ENCODE data around the gene CACNA1C.
A peak's percentile ranks its signal among the peaks of the same experiment; 100 is the strongest.
"Not testable (repeated sequence)": the region's sequence is repeated elsewhere in the genome, so short reads cannot be mapped to it uniquely, and the experiment has no call there.

The CACNA1C gene

GRCh38 chr12:2488131-2488530 lies 435.3 kb downstream of the CACNA1C start:
- DNase-seq (ENCODE audit: low spot score): no peak

GRCh38 chr12:2488596-2488995 lies 435.8 kb downstream of the CACNA1C start:
- DNase-seq (ENCODE audit: low spot score): no peak

- DNase-seq (ENCODE audit: low spot score): no peak
Observed at GRCh38 chr12:2489275-2489674, 436.5 kb downstream of the CACNA1C start.

- DNase-seq (ENCODE audit: low spot score): no peak
Observed at GRCh38 chr12:2490831-2491230, 438.0 kb downstream of the CACNA1C start.

- DNase-seq (ENCODE audit: low spot score): not testable (repeated sequence)
Observed at GRCh38 chr12:2491349-2491748, 438.6 kb downstream of the CACNA1C start.

- DNase-seq (ENCODE audit: low spot score): no peak
Observed at GRCh38 chr12:2492236-2492635, 439.4 kb downstream of the CACNA1C start.

- no peak for DNase-seq (ENCODE audit: low spot score)
Observed at GRCh38 chr12:2493086-2493485, 440.3 kb downstream of the CACNA1C start.

GRCh38 chr12:2494486-2495192 lies 441.9 kb downstream of the CACNA1C start:
- DNase-seq (ENCODE audit: low spot score): peak; percentile 14

GRCh38 chr12:2495417-2496112 lies 442.8 kb downstream of the CACNA1C start:
- no peak for DNase-seq (ENCODE audit: low spot score)

- no peak for DNase-seq (ENCODE audit: low spot score)
Observed at GRCh38 chr12:2498964-2499500, 446.2 kb downstream of the CACNA1C start.

- DNase-seq (ENCODE audit: low spot score): no peak
Observed at GRCh38 chr12:2501464-2502191, 448.8 kb downstream of the CACNA1C start.

- no peak for DNase-seq (ENCODE audit: low spot score)
Observed at GRCh38 chr12:2503036-2503435, 450.2 kb downstream of the CACNA1C start.

GRCh38 chr12:2503762-2504161 lies 451.0 kb downstream of the CACNA1C start:
- no peak for DNase-seq (ENCODE audit: low spot score)

- no peak for DNase-seq (ENCODE audit: low spot score)
Observed at GRCh38 chr12:2504577-2504976, 451.8 kb downstream of the CACNA1C start.

GRCh38 chr12:2507814-2508213 lies 455.0 kb downstream of the CACNA1C start:
- no peak for DNase-seq (ENCODE audit: low spot score)

- no peak for DNase-seq (ENCODE audit: low spot score)
Observed at GRCh38 chr12:2509137-2509536, 456.4 kb downstream of the CACNA1C start.

- DNase-seq (ENCODE audit: low spot score): no peak
Observed at GRCh38 chr12:2510045-2510444, 457.3 kb downstream of the CACNA1C start.

- no peak for DNase-seq (ENCODE audit: low spot score)
Observed at GRCh38 chr12:2513141-2514037, 460.6 kb downstream of the CACNA1C start.

GRCh38 chr12:2514038-2514340 lies 461.2 kb downstream of the CACNA1C start:
- DNase-seq (ENCODE audit: low spot score): no peak

GRCh38 chr12:2520722-2521246 lies 468.0 kb downstream of the CACNA1C start:
- no peak for DNase-seq (ENCODE audit: low spot score)

- no peak for DNase-seq (ENCODE audit: low spot score)
Observed at GRCh38 chr12:2523317-2523716, 470.5 kb downstream of the CACNA1C start.

- DNase-seq (ENCODE audit: low spot score): no peak
Observed at GRCh38 chr12:2523844-2524243, 471.1 kb downstream of the CACNA1C start.
